ENCODE data around the gene DSG3. TPM values are rescaled to one million over a fixed set of nuclear protein-coding genes. Genes with fewer than 3 reads are reported as not detected.

Gene DSG3
- total RNA-seq, 1 experiment from 2014 or later: 0.05 TPM

- H3K4me2 ChIP-seq (ENCODE audit: low read length): peak overlapping the region; percentile 74
- ChIA-PET POLR2A (no interaction called here), CTCF (interaction anchor here (0.8 kb wide), 1 partner anchor 110 kb away, joined by 3 read pairs; no protein-coding TSS in a partner anchor), RAD21 (ENCODE audit: low non-redundant PET in 1 of 2, low total read pairs in 2 of 2, uncharacterized antibody in 2 of 2, unreplicated experiment in 2 of 2) (no interaction called here)
- H3K4me1 ChIP-seq (ENCODE audit: control insufficient read depth in 1 of 2, insufficient read depth in 2 of 2, low read length in 2 of 2): peaks cover 12 to 25% of the 10 kb centered on the region in 2 experiments
- no peaks in the 10 kb centered on the region for H3K27me3 ChIP-seq (ENCODE audit: insufficient read depth, low read length)
- no peaks in the 10 kb centered on the region for H4K20me1 ChIP-seq (ENCODE audit: insufficient read depth)
- H3K9ac ChIP-seq (ENCODE audit: low read length): peak overlapping the region; percentile 34; the same call in 1 of the 2 replicates
- no peaks in the 10 kb centered on the region for H3K36me3 ChIP-seq (ENCODE audit: control insufficient read depth in 1 of 2, insufficient read depth in 2 of 2, low read length in 2 of 2)
- DNase-seq (ENCODE audit: low read depth, low spot score) (peak; percentile 79), ATAC-seq (peak; percentile 99)
- peak overlapping the region; percentile 66; the same call in 1 of the 2 replicates for H3K27ac ChIP-seq (ENCODE audit: low read depth, low read length)
- no peaks in the 10 kb centered on the region for H3K9me3 ChIP-seq (ENCODE audit: control insufficient read depth in 1 of 2, insufficient read depth in 1 of 2, low read depth in 1 of 2, low read length in 2 of 2)
- peak overlapping the region; percentile 79 for H2AFZ ChIP-seq (ENCODE audit: low read depth, low read length, poor library complexity, severe bottlenecking)
- intact Hi-C loops (cut with micrococcal nuclease): no loop called here
- peak overlapping the region in 1 of 2 experiments; percentile 31; a peak in 2 of 4 replicates for H3K4me3 ChIP-seq (replicated peaks in 1 of 2; ENCODE audit: low read depth in 1 of 2, low read length in 2 of 2)
- BruUV-seq (replicated peaks): no TSS peak
- no peaks in the 10 kb centered on the region for H3K9me2 ChIP-seq (ENCODE audit: insufficient read depth)
- H3K79me2 ChIP-seq (ENCODE audit: insufficient read depth, low read length): no peaks in the 10 kb centered on the region
- TF ChIP-seq EGR1 (IDR thresholded peaks at IDR 0.05; ENCODE audit: low read depth): no peak
- peak; percentile 46; the same call in 1 of the 2 replicates for TF ChIP-seq CEBPB (IDR thresholded peaks at IDR 0.05; ENCODE audit: low read depth)
- peak; percentile 31; the same call in 1 of the 2 replicates for TF ChIP-seq SRF (IDR thresholded peaks at IDR 0.05; ENCODE audit: low read depth)
- TF ChIP-seq FOSL1 (IDR thresholded peaks at IDR 0.05; ENCODE audit: low read depth): peak; percentile 86
- no peak for TF ChIP-seq ZBTB33 (IDR thresholded peaks at IDR 0.05; ENCODE audit: extremely low read depth, insufficient replicate concordance, low read length)
- TF ChIP-seq EZH2phosphoT487 (IDR thresholded peaks at IDR 0.05; ENCODE audit: borderline replicate concordance): no peak
- no peak for TF ChIP-seq POLR2A (IDR thresholded peaks at IDR 0.05; ENCODE audit: borderline replicate concordance, extremely low read depth, insufficient read depth, insufficient read length)
- no peak for TF ChIP-seq TCF7L2 (IDR thresholded peaks at IDR 0.05; ENCODE audit: borderline replicate concordance, extremely low read depth, insufficient read depth, insufficient read length)
- 0 out of 2 replicates have a peak, but pooled peaks have one; percentile 27 for TF ChIP-seq POLR2AphosphoS5 (IDR thresholded peaks at IDR 0.05; ENCODE audit: low read depth, low read length)
- no peak for TF ChIP-seq SIN3A (IDR thresholded peaks at IDR 0.05; ENCODE audit: low read depth)
- peak; percentile 71 for TF ChIP-seq SP1 (IDR thresholded peaks at IDR 0.05; ENCODE audit: low read depth)
- TF ChIP-seq MAX (IDR thresholded peaks at IDR 0.05): no peak
- no peak for TF ChIP-seq EZH2 (IDR thresholded peaks at IDR 0.05)
- no peak for TF ChIP-seq ELF1 (IDR thresholded peaks at IDR 0.05; ENCODE audit: borderline replicate concordance, low read depth)
- no peak for TF ChIP-seq ATF3 (IDR thresholded peaks at IDR 0.05)
- no peak for TF ChIP-seq ZNF274 (IDR thresholded peaks at IDR 0.05; ENCODE audit: low read depth, low read length)
- TF ChIP-seq YY1 (IDR thresholded peaks at IDR 0.05; ENCODE audit: extremely low read depth, insufficient replicate concordance, low read depth, low read length): no peak
- TF ChIP-seq RAD21 (IDR thresholded peaks at IDR 0.05; ENCODE audit: low read depth): no peak; the same call in 1 of the 2 replicates
- TF ChIP-seq ZFX (IDR thresholded peaks at IDR 0.05): no peak
- no peak for TF ChIP-seq CTCF (IDR thresholded peaks at IDR 0.05 in 2 of 3, conservative IDR thresholded peaks at IDR 0.05 in 1 of 3; ENCODE audit: borderline replicate concordance in 1 of 3, insufficient read depth in 1 of 3, low read depth in 2 of 3, low read length in 2 of 3)
- peak; percentile 15; the same call in 1 of the 2 replicates for TF ChIP-seq CBX3 (IDR thresholded peaks at IDR 0.05; ENCODE audit: low read depth)
- TF ChIP-seq JUND (IDR thresholded peaks at IDR 0.05): peak; percentile 86
These were observed 6.6 kb downstream of the DSG3 start for GRCh38 chr18:31454066-31454708.
